IPS DF 19.7 (cell line): ENCODE data around the gene TOGARAM2.
"Not testable (repeated sequence)": the region's sequence is repeated elsewhere in the genome, so short reads cannot be mapped to it uniquely, and the experiment has no call there.

Source experiments
- DNase-seq: peaks from one replicate; pipeline ENCODE4 v3.0.0-alpha.2; 2013; ENCODE audit warnings: low read depth, low spot score

TOGARAM2 gene

GRCh38 chr2:29072251-29072650, 91.2 kb downstream of the TOGARAM2 start:
- DNase-seq: no peak

GRCh38 chr2:29072971-29073725, 92.0 kb downstream of the TOGARAM2 start:
- DNase-seq: no peak

- no peak for DNase-seq
Measured at GRCh38 chr2:29073933-29074332, 92.8 kb downstream of the TOGARAM2 start.

GRCh38 chr2:29074411-29074810, 93.3 kb downstream of the TOGARAM2 start, which contains the start of gene PCARE:
PCARE (minus strand) TSS chr2:29074523; CDS start chr2:29074261, 262 bp downstream.
- no peak for DNase-seq

GRCh38 chr2:29075894-29076705, 95.0 kb downstream of the TOGARAM2 start:
- DNase-seq: no peak

GRCh38 chr2:29079887-29080286, 98.8 kb downstream of the TOGARAM2 start:
- no peak for DNase-seq

- no peak for DNase-seq
Measured at GRCh38 chr2:29080886-29081743, 100.0 kb downstream of the TOGARAM2 start.

- DNase-seq: no peak
Measured at GRCh38 chr2:29082804-29083495, 101.9 kb downstream of the TOGARAM2 start.

- no peak for DNase-seq
Measured at GRCh38 chr2:29084554-29084953, 103.5 kb downstream of the TOGARAM2 start.

GRCh38 chr2:29090311-29090710, 109.2 kb downstream of the TOGARAM2 start:
- DNase-seq: not testable (repeated sequence)

- no peak for DNase-seq
Measured at GRCh38 chr2:29096969-29097368, 115.9 kb downstream of the TOGARAM2 start.

- DNase-seq: no peak
Measured at GRCh38 chr2:29097569-29097968, 116.5 kb downstream of the TOGARAM2 start.

GRCh38 chr2:29100564-29100963, 119.5 kb downstream of the TOGARAM2 start:
- DNase-seq: no peak
